Measurements from ENCODE around the gene TLX2.
"Not testable (repeated sequence)": the region's sequence is repeated elsewhere in the genome, so short reads cannot be mapped to it uniquely, and the experiment has no call there.

Gene TLX2

DNA sequence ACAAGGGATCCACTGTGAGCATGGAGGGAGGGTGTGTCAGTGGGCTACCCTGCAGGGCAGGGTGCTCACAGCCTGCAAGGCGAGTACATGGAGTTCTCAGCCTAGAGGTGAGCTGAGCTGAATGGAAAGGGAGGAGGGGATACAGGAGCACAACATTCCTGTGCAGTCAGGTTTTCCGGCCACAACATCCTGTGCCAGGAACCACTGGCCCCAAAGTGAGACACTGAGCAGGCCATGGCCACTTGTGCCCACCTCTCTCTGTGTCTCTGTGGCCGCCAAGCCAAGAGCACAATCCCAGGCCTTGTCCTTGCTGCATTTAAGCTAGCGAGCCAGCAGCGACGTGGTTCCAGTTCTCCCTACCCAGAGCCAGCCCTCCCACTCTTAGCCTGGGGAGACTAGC lies 46.3 kb downstream of the TLX2 start:
- H3K4me1 ChIP-seq (ENCODE audit: insufficient read depth, poor library complexity, severe bottlenecking) = peaks cover 20% of the 10 kb centered on the region
- H3K4me3 ChIP-seq (ENCODE audit: severe bottlenecking) = no peak overlapping the region
- no peaks in the 10 kb centered on the region for H3K36me3 ChIP-seq (ENCODE audit: low read depth)
- TF ChIP-seq, protein P1, sequence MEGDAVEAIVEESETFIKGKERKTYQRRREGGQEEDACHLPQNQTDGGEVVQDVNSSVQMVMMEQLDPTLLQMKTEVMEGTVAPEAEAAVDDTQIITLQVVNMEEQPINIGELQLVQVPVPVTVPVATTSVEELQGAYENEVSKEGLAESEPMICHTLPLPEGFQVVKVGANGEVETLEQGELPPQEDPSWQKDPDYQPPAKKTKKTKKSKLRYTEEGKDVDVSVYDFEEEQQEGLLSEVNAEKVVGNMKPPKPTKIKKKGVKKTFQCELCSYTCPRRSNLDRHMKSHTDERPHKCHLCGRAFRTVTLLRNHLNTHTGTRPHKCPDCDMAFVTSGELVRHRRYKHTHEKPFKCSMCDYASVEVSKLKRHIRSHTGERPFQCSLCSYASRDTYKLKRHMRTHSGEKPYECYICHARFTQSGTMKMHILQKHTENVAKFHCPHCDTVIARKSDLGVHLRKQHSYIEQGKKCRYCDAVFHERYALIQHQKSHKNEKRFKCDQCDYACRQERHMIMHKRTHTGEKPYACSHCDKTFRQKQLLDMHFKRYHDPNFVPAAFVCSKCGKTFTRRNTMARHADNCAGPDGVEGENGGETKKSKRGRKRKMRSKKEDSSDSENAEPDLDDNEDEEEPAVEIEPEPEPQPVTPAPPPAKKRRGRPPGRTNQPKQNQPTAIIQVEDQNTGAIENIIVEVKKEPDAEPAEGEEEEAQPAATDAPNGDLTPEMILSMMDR (IDR thresholded peaks at IDR 0.05; ENCODE audit: poor library complexity, severe bottlenecking) = no peak
- ATAC-seq (ENCODE audit: low read depth) (peak; percentile 60; the same call in 2 of the 3 replicates), DNase-seq (ENCODE audit: low spot score) (no peak)
- H3K27ac ChIP-seq (ENCODE audit: poor library complexity, severe bottlenecking) = peak overlapping the region; percentile 50
- H3K27me3 ChIP-seq (ENCODE audit: insufficient read depth, poor library complexity, severe bottlenecking) = no peaks in the 10 kb centered on the region
- no peaks in the 10 kb centered on the region for H3K9me3 ChIP-seq (ENCODE audit: severe bottlenecking)

DNA sequence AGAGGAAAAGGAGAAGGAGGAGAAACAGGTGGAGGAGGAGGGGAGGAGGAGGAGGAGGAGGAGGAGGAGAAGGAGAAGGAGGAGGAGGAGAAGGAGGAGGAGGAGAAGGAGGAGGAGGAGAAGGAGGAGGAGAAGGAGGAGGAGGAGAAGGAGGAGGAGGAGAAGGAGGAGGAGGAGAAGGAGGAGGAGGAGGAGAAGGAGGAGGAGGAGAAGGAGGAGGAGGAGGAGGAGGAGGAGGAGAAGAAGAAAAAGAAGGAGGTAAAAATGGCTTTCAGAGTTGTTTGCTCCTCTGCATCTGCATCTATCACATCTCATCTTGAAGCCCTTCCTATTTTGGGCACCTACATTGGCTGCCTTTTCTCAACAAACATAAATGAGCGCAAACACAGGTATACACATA lies 46.8 kb downstream of the TLX2 start:
- Histone ChIP-seq H3K4me1 (ENCODE audit: insufficient read depth, poor library complexity, severe bottlenecking) (peaks cover 21% of the 10 kb centered on the region), H3K27ac (ENCODE audit: poor library complexity, severe bottlenecking) (peak overlapping the region; percentile 50)
- not testable (repeated sequence) for DNase-seq (ENCODE audit: low spot score); H3K4me3 ChIP-seq (ENCODE audit: severe bottlenecking); H3K27me3 ChIP-seq (ENCODE audit: insufficient read depth, poor library complexity, severe bottlenecking); H3K9me3 ChIP-seq (ENCODE audit: severe bottlenecking); ATAC-seq (ENCODE audit: low read depth); H3K36me3 ChIP-seq (ENCODE audit: low read depth)

DNA sequence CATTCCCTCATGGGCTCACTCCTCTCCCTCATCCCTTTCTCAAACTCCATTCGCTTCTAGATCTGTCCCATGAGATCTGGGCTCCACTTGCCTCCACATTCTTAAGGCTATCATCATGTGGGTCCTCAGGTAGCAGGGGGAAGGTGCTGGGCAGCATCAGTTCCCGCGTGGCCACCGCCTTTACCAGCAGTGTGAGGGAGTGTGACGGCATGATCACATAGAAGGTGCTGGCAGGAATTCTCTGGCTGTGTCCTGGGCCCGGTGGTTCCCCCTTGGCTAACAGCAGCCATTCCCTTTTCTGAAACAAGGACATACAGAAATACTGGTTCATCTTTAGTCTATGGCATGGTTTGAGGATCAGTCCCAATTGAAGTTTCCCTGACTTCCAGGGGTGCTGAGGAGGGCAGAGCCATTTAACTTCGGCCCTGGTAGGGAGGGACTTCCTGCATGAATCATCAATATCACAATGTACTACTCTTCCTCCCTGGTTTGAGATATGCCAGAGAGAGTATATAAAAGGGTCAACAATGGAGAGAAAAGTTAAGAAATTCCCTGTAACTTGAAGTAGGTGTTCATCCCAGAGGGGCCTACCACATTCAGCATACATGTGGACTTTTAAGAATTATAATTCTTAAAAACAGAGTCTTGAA lies 48.0 kb downstream of the TLX2 start:
- no peak for DNase-seq (ENCODE audit: low spot score)
- TF ChIP-seq, protein P1 (IDR thresholded peaks at IDR 0.05; ENCODE audit: poor library complexity, severe bottlenecking) = no peak
- H3K4me1 ChIP-seq (ENCODE audit: insufficient read depth, poor library complexity, severe bottlenecking) = peaks cover 31% of the 10 kb centered on the region
- H3K27ac ChIP-seq (ENCODE audit: poor library complexity, severe bottlenecking) = no peak overlapping the region
- H3K9me3 ChIP-seq (ENCODE audit: severe bottlenecking) = no peaks in the 10 kb centered on the region
- no peaks in the 10 kb centered on the region for H3K36me3 ChIP-seq (ENCODE audit: low read depth)
- ATAC-seq (ENCODE audit: low read depth) = no peak
- no peaks in the 10 kb centered on the region for H3K27me3 ChIP-seq (ENCODE audit: insufficient read depth, poor library complexity, severe bottlenecking)
- no peak overlapping the region for H3K4me3 ChIP-seq (ENCODE audit: severe bottlenecking)

DNA sequence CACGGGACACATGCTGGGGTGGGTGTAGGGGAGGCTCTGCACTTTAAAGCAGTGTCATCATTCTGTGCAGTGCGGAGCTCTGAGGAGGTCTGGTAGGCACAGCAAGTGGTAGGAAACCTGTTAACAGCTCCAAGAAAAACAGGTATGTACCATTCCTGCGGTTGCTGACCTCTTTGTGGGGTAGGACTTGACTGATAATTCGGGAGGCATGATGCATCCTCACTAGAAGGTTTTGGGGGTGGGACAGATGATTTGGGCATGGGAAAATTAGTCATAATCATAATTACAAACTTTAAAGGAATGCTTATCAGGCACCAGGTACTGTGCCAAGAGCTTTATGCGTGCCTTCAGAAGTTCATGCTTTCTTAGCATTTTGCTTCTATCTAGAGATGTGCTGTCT lies 50.0 kb downstream of the TLX2 start:
- Histone ChIP-seq H3K4me1 (ENCODE audit: insufficient read depth, poor library complexity, severe bottlenecking) (peaks cover 46% of the 10 kb centered on the region), H3K4me3 (ENCODE audit: severe bottlenecking) (no peak overlapping the region), H3K27ac (ENCODE audit: poor library complexity, severe bottlenecking) (peak overlapping the region; percentile 29), H3K36me3 (ENCODE audit: low read depth) (no peaks in the 10 kb centered on the region), H3K27me3 (ENCODE audit: insufficient read depth, poor library complexity, severe bottlenecking) (no peaks in the 10 kb centered on the region), H3K9me3 (ENCODE audit: severe bottlenecking) (no peaks in the 10 kb centered on the region)
- TF ChIP-seq, protein P1 (IDR thresholded peaks at IDR 0.05; ENCODE audit: poor library complexity, severe bottlenecking) = no peak
- DNase-seq (ENCODE audit: low spot score) = no peak
- ATAC-seq (ENCODE audit: low read depth) = peak; percentile 58

DNA sequence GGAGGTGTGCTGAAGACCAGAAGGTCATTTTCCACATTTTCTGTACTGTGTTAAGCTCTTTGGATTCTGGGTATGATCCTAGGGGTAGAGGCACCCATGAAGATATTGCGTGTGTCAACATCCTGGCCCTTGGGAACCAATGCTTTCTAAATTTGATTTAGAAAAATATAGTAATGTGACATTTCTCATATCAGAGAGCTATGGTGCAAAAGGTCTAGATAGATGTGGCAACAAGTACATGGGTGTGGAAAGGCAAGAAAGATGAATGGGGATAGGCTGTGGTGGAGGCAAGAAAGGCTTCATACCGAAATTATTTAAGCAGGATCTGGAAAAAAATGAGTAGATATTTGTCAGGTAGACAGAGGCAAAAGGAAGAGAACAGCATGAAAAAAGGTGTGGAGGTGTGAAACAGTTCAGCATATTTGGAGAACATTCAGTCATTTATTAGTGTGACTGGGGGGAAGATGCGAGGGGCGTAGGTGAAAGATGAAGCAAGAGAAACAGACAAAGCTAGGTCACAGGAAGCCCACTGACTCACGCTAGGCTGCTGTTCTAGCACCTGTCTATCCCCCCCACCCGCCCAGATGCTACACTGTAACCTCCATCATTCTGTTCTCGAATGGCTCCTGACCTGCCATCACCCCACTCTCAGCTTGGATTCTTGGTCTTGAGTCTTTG lies 52.0 kb downstream of the TLX2 start:
- H3K27ac ChIP-seq (ENCODE audit: poor library complexity, severe bottlenecking) = peak overlapping the region; percentile 87
- TF ChIP-seq, protein P1 (IDR thresholded peaks at IDR 0.05; ENCODE audit: poor library complexity, severe bottlenecking) = no peak
- ATAC-seq (ENCODE audit: low read depth) (no peak), DNase-seq (ENCODE audit: low spot score) (no peak)
- no peaks in the 10 kb centered on the region for H3K27me3 ChIP-seq (ENCODE audit: insufficient read depth, poor library complexity, severe bottlenecking)
- H3K36me3 ChIP-seq (ENCODE audit: low read depth) = no peaks in the 10 kb centered on the region
- no peak overlapping the region for H3K4me3 ChIP-seq (ENCODE audit: severe bottlenecking)
- H3K9me3 ChIP-seq (ENCODE audit: severe bottlenecking) = no peaks in the 10 kb centered on the region
- H3K4me1 ChIP-seq (ENCODE audit: insufficient read depth, poor library complexity, severe bottlenecking) = peaks cover 35% of the 10 kb centered on the region
